GM23338 (cell line): ENCODE data around the gene WDR27. TPM values are rescaled to one million over a fixed set of nuclear protein-coding genes. Genes with fewer than 3 reads are reported as not detected.

Source experiments
- ATAC-seq: fragments of 200-7000 bp; cut with Tn5 transposase; 3 replicates; pipeline ENCODE4 v1.9.1; 2020
- DNase-seq: peaks from one replicate; pipeline ENCODE4 v3.0.0-alpha.2; 2015; ENCODE audit warnings: low spot score
- H2AFZ ChIP-seq: fragments of 200-600 bp; sonication (generic); 2 replicates; pipeline ENCODE4 v1.8.0; 2016; ENCODE audit warnings: antibody characterized with exemption, mild to moderate bottlenecking, moderate library complexity
- H3F3A ChIP-seq: fragments of 200-600 bp; sonication (generic); replicated peaks from 2 replicates; pipeline ENCODE4 v1.8.0; 2017; ENCODE audit warnings: antibody characterized with exemption, mixed run types, low read depth
- H3K27ac ChIP-seq: fragments of 200-600 bp; sonication (generic); 2 replicates; pipeline ENCODE4 v1.6.1; 2016; ENCODE audit warnings: low read depth
- H3K27me3 ChIP-seq: fragments of 200-600 bp; sonication (generic); 2 replicates; pipeline ENCODE4 v1.8.0; 2016; ENCODE audit warnings: mild to moderate bottlenecking, mixed run types, moderate library complexity; ENCODE audit not compliant: insufficient read depth
- H3K36me3 ChIP-seq: fragments of 200-600 bp; sonication (generic); 2 replicates; pipeline ENCODE4 v1.8.0; 2016; ENCODE audit warnings: mild to moderate bottlenecking; ENCODE audit not compliant: insufficient read depth
- H3K4me1 ChIP-seq: fragments of 200-600 bp; sonication (generic); 2 replicates; pipeline ENCODE4 v1.8.0; 2016; ENCODE audit warnings: mild to moderate bottlenecking, moderate library complexity; ENCODE audit not compliant: insufficient read depth
- H3K4me2 ChIP-seq: fragments of 200-600 bp; sonication (generic); 2 replicates; pipeline ENCODE4 v1.7.1; 2017; ENCODE audit warnings: mixed run types
- H3K4me3 ChIP-seq: fragments of 200-600 bp; sonication (generic); 2 replicates; pipeline ENCODE4 v1.6.1; 2016; ENCODE audit warnings: mixed run types
- H3K79me2 ChIP-seq: fragments of 200-600 bp; sonication (generic); replicated peaks from 2 replicates; pipeline ENCODE4 v1.8.0; 2017; ENCODE audit warnings: mild to moderate bottlenecking; ENCODE audit not compliant: insufficient read depth
- H3K9me2 ChIP-seq: fragments of 200-600 bp; sonication (generic); 2 replicates; pipeline ENCODE4 v1.8.0; 2017; ENCODE audit not compliant: insufficient read depth
- H4K20me1 ChIP-seq: fragments of 200-600 bp; sonication (generic); replicated peaks from 2 replicates; pipeline ENCODE4 v1.8.0; 2017; ENCODE audit warnings: mild to moderate bottlenecking; ENCODE audit not compliant: insufficient read depth
- H3K27ac Mint-ChIP-seq: 2 replicates; pipeline ENCODE4 v1.8.0; 2020; ENCODE audit warnings: inconsistent platforms, mild to moderate bottlenecking, moderate library complexity, mixed read lengths
- H3K27me3 Mint-ChIP-seq: 3 replicates; pipeline ENCODE4 v1.8.0; 2022; ENCODE audit warnings: low read depth, mild to moderate bottlenecking, moderate library complexity, mixed read lengths, inconsistent platforms; ENCODE audit not compliant: insufficient read depth, poor library complexity
- H3K36me3 Mint-ChIP-seq: 3 replicates; pipeline ENCODE4 v1.8.0; 2021; ENCODE audit warnings: low read depth, mild to moderate bottlenecking, inconsistent platforms, moderate library complexity, mixed read lengths
- H3K4me1 Mint-ChIP-seq: 3 replicates; pipeline ENCODE4 v1.8.0; 2020; ENCODE audit warnings: mild to moderate bottlenecking, inconsistent platforms, mixed read lengths
- H3K4me3 Mint-ChIP-seq: 3 replicates; pipeline ENCODE4 v1.8.0; 2021; ENCODE audit warnings: moderate library complexity, mild to moderate bottlenecking, inconsistent platforms, mixed read lengths
- H3K9me3 Mint-ChIP-seq: 3 replicates; pipeline ENCODE4 v1.8.0; 2020; ENCODE audit warnings: moderate library complexity, mild to moderate bottlenecking, inconsistent platforms, mixed read lengths
- CREB1 ChIP-seq: fragments of 250-450 bp; sonication (Bioruptor Pico); IDR thresholded peaks from 2 replicates; pipeline ENCODE4 v1.5.0; 2020; ENCODE audit warnings: low read depth, mild to moderate bottlenecking, moderate library complexity
- EZH2 ChIP-seq: fragments of 200-600 bp; sonication (generic); IDR thresholded peaks from one replicate; pipeline ENCODE4 v1.8.0; 2017; ENCODE audit warnings: antibody characterized with exemption, mild to moderate bottlenecking, low read depth; ENCODE audit not compliant: unreplicated experiment
- EZH2phosphoT487 ChIP-seq: fragments of 200-600 bp; sonication (generic); IDR thresholded peaks from one replicate; pipeline ENCODE4 v1.8.1; 2018; ENCODE audit warnings: antibody characterized with exemption; ENCODE audit not compliant: unreplicated experiment
- JUNB ChIP-seq: IDR thresholded peaks from one replicate; pipeline ENCODE4 v1.6.1; 2016; ENCODE audit warnings: antibody characterized with exemption; ENCODE audit not compliant: unreplicated experiment
- NANOG ChIP-seq: IDR thresholded peaks from 2 replicates; pipeline ENCODE4 v1.6.1; 2016; ENCODE audit warnings: antibody characterized with exemption, borderline replicate concordance
- POLR2AphosphoS5 ChIP-seq: IDR thresholded peaks from 2 replicates; pipeline ENCODE4 v1.6.1; 2016; ENCODE audit warnings: antibody characterized with exemption, low read depth
- REST ChIP-seq: IDR thresholded peaks from one replicate; pipeline ENCODE4 v1.6.1; 2018; ENCODE audit warnings: antibody characterized with exemption; ENCODE audit not compliant: unreplicated experiment
- STAT1 ChIP-seq: IDR thresholded peaks from one replicate; pipeline ENCODE4 v1.6.1; 2016; ENCODE audit warnings: antibody characterized with exemption; ENCODE audit not compliant: unreplicated experiment
- ZNF114 ChIP-seq: fragments of 250-450 bp; sonication (Bioruptor Pico); IDR thresholded peaks from 2 replicates; pipeline ENCODE4 v1.5.0; 2020; ENCODE audit warnings: mild to moderate bottlenecking, moderate library complexity
- ZNF462 ChIP-seq: fragments of 250-450 bp; sonication (Bioruptor Pico); IDR thresholded peaks from 2 replicates; pipeline ENCODE4 v1.5.0; 2020; ENCODE audit warnings: mild to moderate bottlenecking, moderate library complexity
- polyA plus RNA-seq: library from polyadenylated mRNA; unstranded; fragments of >200 nt; fragmentation: Nextera tagmentation; extraction: Ambion mirVana; gene quantifications from 2 replicates; pipeline ENCODE4 v1.2.1, GENCODE V29; 2016
- total RNA-seq: library from RNA; depleted of rRNA; stranded (reverse); fragments of >200 nt; shearing (Covaris generic); gene quantifications from 2 replicates; pipeline ENCODE4 v1.2.3, GENCODE V29; 2014

The WDR27 gene
- total and polyA plus RNA-seq, 2 experiments from 2014 or later: 55.3 to 80.4 TPM

- ATAC-seq: no peak
- Histone ChIP-seq H2AFZ (no peak overlapping the region), H3K4me1 (no peaks in the 10 kb centered on the region), H3K9me2 (no peaks in the 10 kb centered on the region), H4K20me1 (0 out of 2 replicates have a peak, but pooled peaks cover 3% of the 10 kb centered on the region), H3K4me2 (no peak overlapping the region), H3K27ac (no peak overlapping the region), H3K4me3 (no peak overlapping the region), H3F3A (no peaks in the 10 kb centered on the region), H3K79me2 (no peaks in the 10 kb centered on the region), H3K36me3 (no peaks in the 10 kb centered on the region), H3K27me3 (no peaks in the 10 kb centered on the region)
- Mint-ChIP-seq H3K36me3 (peaks cover 52% of the 10 kb centered on the region), H3K4me1 (peaks cover 13% of the 10 kb centered on the region), H3K4me3 (no peak overlapping the region), H3K27ac (no peak overlapping the region), H3K27me3 (peaks cover 10% of the 10 kb centered on the region), H3K9me3 (no peaks in the 10 kb centered on the region)
- TF ChIP-seq JUNB (no peak), ZNF114 (CRISPR knock-in tag) (no peak), POLR2AphosphoS5 (no peak), EZH2phosphoT487 (no peak), NANOG (no peak), ZNF462 (CRISPR knock-in tag) (no peak), EZH2 (no peak), STAT1 (no peak), CREB1 (no peak), REST (no peak)
- no peak for DNase-seq
Observed at GRCh38 chr6:169629256-169629655, 72.6 kb downstream of the WDR27 start.
